Lower lobe of right lung (tissue), 2 donors: ENCODE measurements around the gene KCNQ1. TPM values are rescaled to one million over a fixed set of nuclear protein-coding genes. Genes with fewer than 3 reads are reported as not detected.
A peak's percentile ranks its signal among the peaks of the same experiment; 100 is the strongest.

Experiments
- ATAC-seq, 2 donors: fragments of 200-7000 bp; cut with Tn5 transposase; one replicate each; pipeline ENCODE4 v1.9.1; 2020 to 2022; ENCODE audit warnings: mild to moderate bottlenecking in 2 of 2, moderate library complexity in 2 of 2
- DNase-seq: peaks from one replicate; pipeline ENCODE4 v3.0.0-alpha.2; 2020
- H3K27ac ChIP-seq: fragments of 200-600 bp; one replicate; pipeline ENCODE4 v1.8.0; 2022
- H3K27me3 ChIP-seq: fragments of 200-600 bp; one replicate; pipeline ENCODE4 v1.8.0; 2022; ENCODE audit warnings: low read depth
- H3K36me3 ChIP-seq: fragments of 200-600 bp; one replicate; pipeline ENCODE4 v1.8.0; 2022; ENCODE audit warnings: mild to moderate bottlenecking
- H3K4me1 ChIP-seq: fragments of 200-600 bp; one replicate; pipeline ENCODE4 v1.8.0; 2022
- H3K4me3 ChIP-seq: fragments of 200-600 bp; one replicate; pipeline ENCODE4 v1.8.0; 2022; ENCODE audit warnings: mild to moderate bottlenecking
- H3K9me3 ChIP-seq: fragments of 200-600 bp; one replicate; pipeline ENCODE4 v1.8.0; 2022
- CTCF ChIP-seq: fragments of 200-600 bp; IDR thresholded peaks from one replicate; pipeline ENCODE4 v1.8.0; 2022; ENCODE audit warnings: antibody characterized with exemption, mild to moderate bottlenecking
- intact Hi-C: fragments of 100-400 bp; cut with DNase I; formaldehyde crosslinking; loops from one replicate; pipeline ENCODE4 v1.11.0; 2022
- total RNA-seq: library from RNA; stranded (reverse); fragmentation: NEBNext Ultra II Directional; extraction: Animal tissue kit (Norgen Biotek cat#: 25700); gene quantifications from one replicate; pipeline ENCODE4 v1.2.1, GENCODE V29; 2021
- donor health status: DM: no; HTN: yes; CAD: no; lungs with severe emphysema.

Gene KCNQ1
- total RNA-seq, 1 donor from 2014 or later: 51.0 TPM

GRCh38 chr11:2402106-2402505 lies 42.7 kb upstream of the KCNQ1 start:
- peaks cover 40% of the 10 kb centered on the region for H3K36me3 ChIP-seq
- H3K4me3 ChIP-seq: peak overlapping the region; percentile 98

GRCh38 chr11:2402890-2403645 lies 41.7 kb upstream of the KCNQ1 start:
- H3K27me3 ChIP-seq: no peaks in the 10 kb centered on the region
- peaks cover 30% of the 10 kb centered on the region for H3K36me3 ChIP-seq
- DNase-seq (no peak), ATAC-seq (no peak)
- no peak overlapping the region for H3K27ac ChIP-seq
- peaks cover 28% of the 10 kb centered on the region for H3K4me1 ChIP-seq
- no peak overlapping the region for H3K4me3 ChIP-seq
- no peak for TF ChIP-seq CTCF
- no peaks in the 10 kb centered on the region for H3K9me3 ChIP-seq
- intact Hi-C loops: no loop called here

More at GRCh38 chr11:2402106-2402505, 42.7 kb upstream of the KCNQ1 start:
- H3K27me3 ChIP-seq: no peaks in the 10 kb centered on the region
- H3K27ac ChIP-seq: no peak overlapping the region
- no peaks in the 10 kb centered on the region for H3K9me3 ChIP-seq
- H3K4me1 ChIP-seq: peaks cover 28% of the 10 kb centered on the region
- intact Hi-C loops: no loop called here
- TF ChIP-seq CTCF: no peak
- DNase-seq (no peak), ATAC-seq (no peak)

- no peak for TF ChIP-seq CTCF
- peaks cover 25% of the 10 kb centered on the region for H3K36me3 ChIP-seq
- H3K9me3 ChIP-seq: no peaks in the 10 kb centered on the region
- no peak overlapping the region for H3K27ac ChIP-seq
- DNase-seq: no peak
- ATAC-seq: no peak
- peaks cover 17% of the 10 kb centered on the region for H3K4me1 ChIP-seq
- H3K4me3 ChIP-seq: no peak overlapping the region
- H3K27me3 ChIP-seq: peaks cover under 1% of the 10 kb centered on the region
- intact Hi-C loops: no loop called here
These were observed 40.0 kb upstream of the KCNQ1 start for GRCh38 chr11:2404735-2405196.

GRCh38 chr11:2406451-2406850 lies 38.4 kb upstream of the KCNQ1 start:
- no peak overlapping the region for H3K27ac ChIP-seq
- intact Hi-C loops: no loop called here
- no peak for TF ChIP-seq CTCF
- H3K36me3 ChIP-seq: peaks cover 25% of the 10 kb centered on the region
- no peaks in the 10 kb centered on the region for H3K9me3 ChIP-seq
- peaks cover 7% of the 10 kb centered on the region for H3K27me3 ChIP-seq
- ATAC-seq (no peak), DNase-seq (no peak)
- H3K4me1 ChIP-seq: peaks cover 11% of the 10 kb centered on the region
- no peak overlapping the region for H3K4me3 ChIP-seq

GRCh38 chr11:2406878-2407410 lies 37.9 kb upstream of the KCNQ1 start:
- Histone ChIP-seq H3K4me1 (peaks cover 6% of the 10 kb centered on the region), H3K4me3 (no peak overlapping the region), H3K36me3 (peaks cover 25% of the 10 kb centered on the region), H3K27ac (no peak overlapping the region), H3K9me3 (no peaks in the 10 kb centered on the region), H3K27me3 (peaks cover 7% of the 10 kb centered on the region)
- DNase-seq (no peak), ATAC-seq (no peak)
- TF ChIP-seq CTCF: no peak
- intact Hi-C loops: no loop called here
